NCI-H128 (cell line): ENCODE data around the gene STK38L.

Source experiments
- DNase-seq: peaks from one replicate; lab custom pipeline; 2025; ENCODE audit not compliant: unreplicated experiment; lab: John Stamatoyannopoulos, UW

Gene STK38L

DNA sequence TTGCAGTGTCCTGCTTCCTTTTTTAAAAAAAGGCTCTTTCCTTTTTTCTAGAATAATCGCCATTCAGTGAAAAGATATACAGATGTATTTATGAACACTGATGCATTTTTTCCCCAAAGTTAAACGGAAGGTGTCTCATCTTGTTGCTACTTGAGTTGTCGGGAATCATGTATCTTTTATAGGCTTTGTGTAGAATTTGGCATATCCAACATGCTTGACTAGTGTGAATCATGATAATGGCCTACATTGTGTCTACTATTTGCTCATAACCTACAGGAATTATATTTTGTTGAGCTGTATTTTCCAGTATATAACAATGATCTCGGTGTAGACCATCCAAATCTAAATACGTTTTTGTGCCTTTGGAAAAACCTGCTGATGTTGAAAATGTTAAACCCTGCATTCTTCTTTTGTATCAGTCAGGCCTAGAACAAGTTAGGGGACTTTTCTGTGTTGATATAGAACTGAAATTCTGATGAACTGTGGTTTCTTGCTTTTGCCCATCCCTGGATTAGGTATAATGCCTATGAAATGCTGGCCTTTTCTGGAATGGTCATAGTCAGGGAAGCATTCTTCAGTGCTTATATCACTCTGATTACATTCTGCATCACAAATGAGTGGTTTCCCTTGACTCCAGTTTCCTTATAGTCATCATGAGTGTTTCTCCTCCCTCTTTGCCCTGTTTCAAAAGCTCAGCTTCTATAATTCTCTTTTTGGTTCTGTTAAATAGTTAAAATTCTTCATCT, 99.3 kb downstream of the STK38L start:
- DNase-seq: no peak

DNA sequence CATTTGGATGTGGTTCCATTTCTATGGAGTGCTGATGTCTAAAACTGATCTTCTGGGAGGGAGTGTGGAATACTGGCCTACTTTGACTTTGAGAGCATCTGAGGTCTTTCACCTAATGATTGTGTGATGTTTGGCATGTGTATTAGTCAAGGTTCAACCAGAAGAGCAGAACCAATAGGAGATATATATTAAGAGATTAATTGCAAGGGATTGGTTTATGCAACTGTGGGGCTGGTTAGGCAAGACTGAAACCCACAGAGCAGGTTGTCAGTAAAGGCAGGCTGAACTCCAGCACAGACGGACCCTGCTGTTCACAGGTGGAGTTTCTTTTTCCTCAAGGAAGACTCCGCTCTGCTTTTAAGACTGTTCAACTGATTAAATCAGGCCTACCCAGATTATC, 100.2 kb downstream of the STK38L start:
- no peak for DNase-seq

DNA sequence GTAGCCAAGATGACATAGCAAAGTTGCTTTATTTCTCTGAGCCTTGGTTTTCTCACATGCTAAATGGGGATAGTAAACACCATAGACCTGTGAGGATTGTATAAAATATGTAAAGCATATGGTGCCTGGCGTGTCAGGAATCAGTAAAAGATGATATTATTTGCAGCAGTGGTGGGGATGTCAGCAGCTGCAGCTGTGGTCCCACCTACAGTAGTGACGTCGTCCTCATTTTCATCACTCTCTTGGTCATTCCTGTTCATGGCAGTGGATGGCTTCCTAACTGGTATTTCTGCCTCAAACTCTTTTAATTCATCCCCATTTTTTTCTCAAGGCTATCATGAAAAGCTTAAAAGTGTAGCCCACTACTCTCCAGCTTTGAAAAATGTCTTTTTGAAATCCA, 100.7 kb downstream of the STK38L start:
- DNase-seq: no peak

DNA sequence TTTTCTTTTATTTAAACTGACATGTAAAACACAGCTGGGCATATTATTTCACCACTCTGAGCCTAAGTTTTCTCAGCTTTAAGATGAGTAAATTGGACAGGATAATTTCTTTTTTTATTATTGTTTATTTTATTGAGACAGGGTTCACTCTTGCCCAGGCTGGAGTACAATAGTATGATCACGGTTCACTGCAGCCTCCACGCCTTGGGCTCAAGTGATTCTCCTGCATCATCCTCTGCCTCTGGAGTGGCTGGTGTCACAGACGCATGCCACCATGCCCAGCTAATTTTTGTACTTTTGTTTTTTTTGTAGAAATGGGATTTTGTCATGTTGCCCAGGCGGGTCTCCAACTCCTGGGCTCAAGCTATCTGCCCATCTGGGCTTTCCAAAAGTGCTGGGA, 101.3 kb downstream of the STK38L start:
- no peak for DNase-seq

DNA sequence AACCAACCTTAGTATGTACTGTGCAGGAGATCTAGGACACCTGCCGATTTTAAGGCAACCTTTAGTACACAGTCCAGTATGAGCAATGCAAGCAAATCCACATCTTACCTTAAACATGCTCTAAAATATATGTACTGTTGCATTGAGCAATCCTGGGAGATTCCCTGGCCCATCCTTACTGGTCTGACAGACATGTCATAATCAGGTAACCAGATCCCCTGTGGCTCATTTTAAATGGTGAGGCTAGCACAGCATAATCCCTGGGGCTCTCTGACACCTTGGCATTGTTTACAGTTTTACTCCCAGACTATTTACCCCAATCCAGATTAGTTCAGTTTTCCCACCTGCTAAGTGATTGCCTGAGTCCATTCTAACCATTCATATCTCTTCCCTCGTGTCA, 103.7 kb downstream of the STK38L start:
- no peak for DNase-seq

DNA sequence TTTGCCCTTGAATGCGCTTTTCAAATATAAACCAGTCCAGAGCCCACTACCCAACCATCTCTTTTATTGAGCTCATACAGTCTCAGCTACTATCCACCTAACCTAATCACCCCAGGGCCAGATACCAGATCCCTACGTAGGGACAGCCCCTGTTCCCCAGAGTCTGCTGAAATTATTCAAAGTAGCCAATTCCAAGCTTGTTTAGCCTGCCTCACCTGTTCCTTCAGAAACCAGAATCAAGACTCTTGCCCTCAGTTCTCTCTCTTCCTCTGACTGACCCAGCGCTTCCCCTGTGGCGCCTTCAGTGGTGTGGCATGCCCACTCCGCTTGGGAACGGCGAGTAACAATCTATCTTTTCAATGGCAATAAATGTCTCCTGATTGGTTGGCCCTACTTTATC, 107.4 kb downstream of the STK38L start:
- no peak for DNase-seq

DNA sequence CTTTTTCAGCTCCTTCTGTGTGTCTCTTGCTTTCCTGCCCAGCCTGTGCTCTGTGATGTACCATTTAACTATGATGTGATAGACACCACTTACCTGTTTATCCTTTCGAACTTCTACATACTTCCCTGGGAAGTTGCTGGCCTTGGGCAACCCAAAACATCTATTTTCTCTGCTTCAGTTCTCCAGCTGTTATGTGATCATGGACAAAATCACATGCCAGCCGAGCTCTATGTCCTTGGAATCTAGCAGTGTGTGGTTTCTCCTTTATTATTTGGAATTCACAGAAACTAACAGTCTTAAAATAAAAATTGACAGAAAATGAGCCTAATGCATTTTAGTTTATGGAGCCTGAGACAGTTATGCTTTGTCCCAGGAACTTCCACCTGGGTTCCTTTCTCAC, 111.4 kb downstream of the STK38L start:
- no peak for DNase-seq

DNA sequence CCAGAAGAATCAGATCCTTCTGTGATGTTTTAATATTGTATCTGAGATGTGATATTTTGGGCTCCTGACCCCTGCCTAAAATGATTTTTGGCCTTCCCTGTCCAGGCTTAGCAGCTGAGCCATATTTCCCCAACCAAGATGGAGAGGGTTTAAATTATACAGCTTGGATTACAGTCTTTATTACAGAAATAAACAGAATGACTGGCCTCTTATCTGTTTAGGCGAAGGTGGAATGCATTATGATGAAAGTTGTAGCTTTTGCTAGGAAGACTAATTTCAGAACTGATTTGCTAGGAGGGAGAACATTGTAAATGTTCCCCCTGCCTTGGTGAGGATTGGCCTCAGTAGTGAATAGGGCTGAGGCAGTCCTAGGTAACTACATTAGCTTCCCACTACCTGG, 111.9 kb downstream of the STK38L start:
- no peak for DNase-seq

DNA sequence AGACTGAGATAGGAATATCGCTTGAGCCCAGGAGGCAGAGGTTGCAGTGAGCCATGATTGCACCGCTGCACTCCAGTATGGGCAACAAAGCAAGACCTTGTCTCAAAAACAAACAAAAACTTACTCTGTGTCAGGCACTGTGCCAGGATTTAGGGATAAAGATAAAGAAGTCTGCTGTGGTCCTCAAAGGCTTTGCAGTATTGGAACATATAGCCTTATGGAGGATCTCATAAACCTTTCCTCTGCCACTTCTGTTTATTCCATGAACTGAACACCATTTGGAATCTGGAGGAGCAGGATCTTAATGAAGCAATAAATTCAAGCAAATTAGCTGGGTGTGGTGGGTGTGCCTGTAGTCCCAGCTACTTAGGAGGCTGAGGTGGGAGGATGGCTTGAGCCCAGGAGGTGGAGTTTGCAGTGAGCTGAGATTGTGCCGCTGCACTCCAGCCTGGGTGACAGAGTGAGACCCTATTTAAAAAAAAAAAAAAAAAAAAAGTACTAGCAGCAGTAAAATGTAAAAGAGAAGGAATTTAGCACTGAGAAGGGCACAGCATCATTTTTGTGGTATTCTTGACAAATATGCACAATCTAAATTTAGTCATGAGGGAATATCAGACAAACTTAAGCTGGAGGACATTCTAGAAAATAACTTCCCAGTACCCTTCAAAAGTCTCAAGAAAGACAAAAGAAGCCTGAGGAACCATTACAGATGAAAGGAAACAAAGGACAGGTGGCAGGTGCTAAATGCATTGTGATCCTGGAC, 115.7 kb downstream of the STK38L start:
- no peak for DNase-seq

DNA sequence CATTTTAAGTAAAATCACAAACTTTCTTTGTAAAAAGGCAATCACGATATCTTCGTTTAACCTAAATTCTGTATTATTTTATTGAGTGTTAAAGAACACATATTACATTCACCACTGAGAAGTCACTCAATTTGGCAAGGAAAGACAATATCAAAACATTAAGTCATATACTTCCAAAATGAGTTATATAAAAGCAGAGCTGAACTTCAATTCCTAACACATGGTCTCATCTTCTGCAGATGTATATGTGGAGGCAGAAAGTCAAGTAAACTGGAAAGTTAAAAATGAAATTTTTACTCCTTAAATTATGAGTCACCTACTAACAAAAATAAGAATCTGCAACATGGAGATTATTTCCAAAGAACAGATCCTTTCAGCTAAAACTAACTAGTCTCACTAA, 117.3 kb downstream of the STK38L start:
- DNase-seq: no peak

DNA sequence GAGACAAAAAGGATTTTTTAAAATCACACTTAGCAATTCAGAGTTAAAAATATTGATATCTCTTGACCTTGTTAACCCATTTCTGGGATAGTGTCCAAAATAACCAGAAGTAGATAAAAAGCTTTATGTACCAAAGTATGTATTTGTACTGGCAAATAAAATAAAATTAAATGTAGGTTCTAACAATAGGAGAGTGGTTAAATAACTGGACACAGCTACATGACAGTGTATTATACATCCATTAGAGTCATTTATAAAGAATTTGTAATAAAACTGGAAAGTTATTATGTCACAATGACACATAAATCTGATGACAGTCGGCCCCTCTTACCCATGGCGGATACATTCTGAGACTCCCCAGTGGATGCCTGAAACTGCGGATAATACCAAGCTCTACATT, 122.5 kb downstream of the STK38L start:
- DNase-seq: no peak

DNA sequence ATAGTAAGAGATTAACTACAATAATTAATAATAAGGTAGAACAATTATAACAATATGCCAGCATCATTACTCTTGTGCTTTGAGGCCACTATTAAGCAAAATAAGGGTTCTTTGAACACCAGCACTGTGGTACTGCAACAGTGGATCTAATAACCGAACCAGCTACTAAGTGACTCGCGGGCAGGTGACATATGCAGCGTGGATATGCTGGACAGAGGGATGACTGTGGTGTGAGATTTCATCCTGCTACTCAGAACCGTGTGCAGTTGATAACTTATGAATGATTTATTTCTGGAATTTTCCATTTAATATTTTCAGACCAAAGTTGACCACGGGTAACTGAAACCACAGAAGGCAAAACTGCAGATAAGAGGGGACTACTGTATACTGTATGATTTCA, 123.0 kb downstream of the STK38L start:
- DNase-seq: no peak
